NCI-H2196 (cell line): Measurements from ENCODE around the gene TPRA1.
"Not testable (repeated sequence)": the region's sequence is repeated elsewhere in the genome, so short reads cannot be mapped to it uniquely, and the experiment has no call there.

Experiments used
- DNase-seq: peaks from one replicate; lab custom pipeline; 2025; ENCODE audit not compliant: unreplicated experiment; lab: John Stamatoyannopoulos, UW

TPRA1 gene

DNA sequence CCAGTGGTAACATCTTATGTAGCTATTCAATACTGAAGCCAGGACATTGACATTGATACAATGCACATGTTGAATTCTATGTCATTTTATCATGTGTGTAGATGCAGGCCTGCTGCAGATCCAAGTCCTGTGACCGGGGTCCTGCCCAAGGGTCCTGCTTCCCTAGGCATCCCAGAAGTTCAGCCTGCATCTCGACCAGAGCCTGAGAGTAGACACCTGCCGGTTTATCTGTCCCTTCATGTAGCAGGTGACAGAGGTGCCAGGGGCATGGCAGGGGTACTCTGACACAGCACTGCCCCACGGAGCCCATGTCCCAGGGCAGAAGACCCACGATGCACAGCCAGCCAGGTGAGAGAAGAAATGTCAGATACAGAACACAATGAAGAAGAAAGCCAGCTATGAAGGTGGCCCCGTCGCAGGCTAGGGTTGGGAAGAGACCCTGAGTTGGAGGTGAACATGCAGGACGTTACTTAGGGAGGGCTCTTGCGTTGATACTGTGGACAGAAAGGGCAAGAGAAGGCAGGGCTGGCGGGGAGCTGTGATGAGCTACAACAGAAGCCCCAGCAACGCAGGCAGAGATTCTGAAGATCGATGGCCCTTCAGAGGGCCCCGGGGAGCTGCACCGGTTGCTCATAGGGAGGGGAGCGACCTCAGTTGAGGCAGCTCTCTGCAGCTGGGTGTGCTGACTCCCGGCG, 51.0 kb downstream of the TPRA1 start:
- no peak for DNase-seq

DNA sequence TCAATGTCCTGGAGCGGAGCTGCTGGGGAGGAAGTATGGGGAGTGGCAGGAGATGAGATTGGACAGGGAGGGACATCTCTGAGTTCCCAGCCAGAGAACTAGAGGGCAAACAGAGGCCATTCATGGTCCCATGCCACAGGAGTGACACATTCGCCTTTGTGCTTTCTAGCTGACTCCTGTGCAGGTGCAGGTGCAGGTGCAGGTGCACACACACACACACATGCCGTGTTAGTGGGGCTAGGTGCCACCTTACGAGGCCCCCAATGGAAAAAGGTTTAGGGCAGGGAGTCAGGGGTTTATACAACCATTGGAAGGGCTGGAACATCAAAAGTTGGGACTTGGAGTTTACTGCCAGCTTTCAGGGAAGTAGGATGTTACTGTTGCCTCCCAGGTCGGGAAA, 52.0 kb downstream of the TPRA1 start:
- DNase-seq = no peak

GRCh38 chr3:127536830-127537812, 53.4 kb downstream of the TPRA1 start:
- no peak for DNase-seq

- DNase-seq = peak; percentile 42
Measured at GRCh38 chr3:127535901-127536829, 54.4 kb downstream of the TPRA1 start.

GRCh38 chr3:127535106-127535785, 55.3 kb downstream of the TPRA1 start:
- no peak for DNase-seq

GRCh38 chr3:127534564-127534963, 56.0 kb downstream of the TPRA1 start:
- DNase-seq = no peak

- DNase-seq = no peak
Measured at GRCh38 chr3:127534161-127534451, 56.4 kb downstream of the TPRA1 start.

DNA sequence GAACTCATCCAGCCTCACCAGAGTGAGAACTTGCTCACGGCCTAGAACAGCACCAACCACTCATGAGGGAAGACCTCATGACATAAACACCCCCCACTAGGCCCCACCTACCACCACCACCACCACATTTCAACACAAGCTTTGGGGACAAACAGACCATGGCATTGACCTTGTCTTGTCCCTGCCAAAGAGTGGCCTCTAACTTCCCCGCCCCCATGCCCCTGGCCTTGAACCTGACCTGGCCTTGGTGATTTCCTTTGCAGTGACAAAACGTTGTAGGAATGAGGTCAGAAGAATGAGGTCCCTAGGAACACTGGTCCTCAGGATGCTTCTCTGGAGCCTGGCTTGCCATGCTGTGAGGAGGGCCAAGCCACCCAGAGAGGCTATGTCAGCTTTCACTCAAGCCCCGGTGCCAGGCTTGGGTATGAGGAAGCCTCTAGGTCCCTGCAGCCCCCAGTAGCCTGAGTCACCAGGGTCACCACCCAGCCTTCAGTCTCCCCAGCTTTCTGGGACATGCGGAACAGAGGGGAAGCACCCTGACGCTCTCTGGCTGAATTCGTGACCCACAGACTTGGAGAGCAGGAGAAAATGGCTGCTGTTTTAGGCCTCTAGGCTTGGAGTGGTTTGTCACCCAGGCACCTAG, 57.9 kb downstream of the TPRA1 start:
- DNase-seq = no peak

DNA sequence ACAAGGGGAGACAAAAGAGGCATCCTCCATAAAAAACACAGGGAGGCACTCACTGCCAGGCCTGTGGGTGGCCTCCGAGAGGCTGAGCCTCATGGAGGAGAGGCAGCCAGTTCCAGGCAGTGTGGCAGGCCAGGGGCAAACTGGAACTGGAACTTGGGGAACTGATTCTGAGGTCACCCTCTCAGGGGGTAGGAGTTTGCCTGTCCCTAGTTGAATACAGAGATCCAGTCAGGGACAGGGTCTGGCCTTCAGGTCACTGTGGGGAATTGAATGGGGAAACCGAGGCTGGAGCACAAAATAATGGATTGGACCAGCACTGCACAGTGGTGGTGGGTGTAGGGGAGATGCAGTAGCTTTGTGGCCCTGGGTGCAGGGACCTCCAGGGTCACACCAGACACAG, 58.7 kb downstream of the TPRA1 start:
- no peak for DNase-seq

DNA sequence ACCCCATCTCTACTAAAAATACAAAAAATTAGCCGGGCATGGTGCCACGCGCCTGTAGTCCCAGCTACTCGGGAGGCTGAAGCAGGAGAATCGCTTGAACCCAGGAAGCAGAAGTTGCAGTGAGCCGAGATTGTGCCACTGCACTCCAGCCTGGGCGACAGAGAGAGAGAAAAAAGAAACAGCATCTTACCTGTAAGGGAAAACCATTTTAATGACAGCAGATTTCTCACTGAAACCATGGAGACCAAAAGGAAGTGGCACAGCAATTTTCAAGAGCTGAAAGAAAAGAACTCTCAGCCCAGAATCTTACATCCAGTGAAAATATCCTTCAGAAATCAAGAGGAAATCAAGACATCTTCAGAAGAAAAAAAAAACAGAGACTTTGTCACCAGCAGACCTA, 59.7 kb downstream of the TPRA1 start:
- DNase-seq = not testable (repeated sequence)

GRCh38 chr3:127529346-127530188, 61.0 kb downstream of the TPRA1 start:
- no peak for DNase-seq

DNA sequence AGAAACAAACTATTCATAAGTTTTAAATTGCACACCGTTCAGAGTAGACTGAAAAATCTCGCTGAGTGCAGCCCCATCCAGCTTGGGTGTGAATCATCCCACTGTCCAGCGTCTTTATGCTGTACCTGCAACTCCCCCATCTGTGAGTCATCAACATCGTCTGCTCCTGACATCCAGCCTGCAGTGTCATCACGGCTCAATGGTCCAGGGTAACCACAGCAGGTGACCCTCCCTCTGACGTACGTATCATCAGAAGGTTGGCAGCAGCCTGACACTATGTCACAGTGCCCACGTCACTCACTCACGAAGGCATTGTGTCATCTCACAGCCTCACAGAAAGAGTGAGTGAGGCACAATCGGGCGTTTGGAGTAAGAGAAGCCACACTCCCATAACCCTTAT, 65.2 kb downstream of the TPRA1 start:
- DNase-seq = no peak

DNA sequence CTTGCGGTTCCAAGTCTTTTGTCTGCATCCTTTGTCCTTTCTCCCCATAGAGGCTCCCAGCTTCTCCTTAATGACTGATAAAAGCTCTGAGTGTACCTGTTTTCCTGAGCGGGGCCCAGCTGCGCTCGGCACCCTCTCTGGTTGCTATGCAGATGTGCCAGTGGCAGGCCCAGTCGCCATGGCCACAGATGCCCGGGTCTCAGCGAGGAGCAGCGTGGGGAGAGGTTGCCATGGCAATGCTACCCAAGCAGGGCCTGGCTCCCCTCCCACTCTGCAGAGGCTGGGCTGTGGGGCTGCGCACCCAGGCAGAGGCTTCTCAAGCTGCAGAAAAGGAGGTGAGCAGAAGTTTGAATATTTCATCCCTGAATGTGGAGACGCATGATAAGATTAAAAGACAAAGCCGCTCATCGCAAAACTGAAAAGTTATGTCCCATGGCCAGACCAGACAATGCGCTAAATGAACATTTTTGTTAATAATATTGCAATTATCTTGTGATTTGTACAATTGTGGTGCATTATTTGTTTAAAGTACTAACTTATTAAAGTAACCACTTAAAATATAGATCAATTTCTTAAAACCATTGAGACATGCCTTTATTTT, 66.1 kb downstream of the TPRA1 start:
- peak; percentile 19 for DNase-seq
